Measurements from ENCODE around the gene TRIML2.
"Not testable (repeated sequence)": the region's sequence is repeated elsewhere in the genome, so short reads cannot be mapped to it uniquely, and the experiment has no call there.

DNA sequence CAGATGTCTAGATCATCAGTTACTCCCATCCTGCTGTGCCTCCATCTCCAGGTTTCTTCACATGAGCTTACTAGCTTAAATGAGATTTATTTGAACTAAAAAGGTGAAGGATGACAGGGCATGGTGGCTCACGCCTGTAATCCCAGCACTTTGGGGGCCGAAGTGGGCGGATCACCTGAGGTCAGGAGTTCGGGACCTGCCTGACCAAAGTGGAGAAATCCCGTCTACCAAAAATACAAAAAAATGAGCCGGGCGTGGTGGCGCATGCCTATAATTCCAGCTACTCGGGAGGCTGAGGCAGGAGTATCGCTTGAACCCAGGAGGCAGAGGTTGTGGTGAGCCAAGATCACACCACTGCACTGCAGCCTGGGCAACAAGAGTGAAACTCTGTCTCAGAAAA is 63.9 kb downstream of the TRIML2 start:
- TF ChIP-seq, protein P1, sequence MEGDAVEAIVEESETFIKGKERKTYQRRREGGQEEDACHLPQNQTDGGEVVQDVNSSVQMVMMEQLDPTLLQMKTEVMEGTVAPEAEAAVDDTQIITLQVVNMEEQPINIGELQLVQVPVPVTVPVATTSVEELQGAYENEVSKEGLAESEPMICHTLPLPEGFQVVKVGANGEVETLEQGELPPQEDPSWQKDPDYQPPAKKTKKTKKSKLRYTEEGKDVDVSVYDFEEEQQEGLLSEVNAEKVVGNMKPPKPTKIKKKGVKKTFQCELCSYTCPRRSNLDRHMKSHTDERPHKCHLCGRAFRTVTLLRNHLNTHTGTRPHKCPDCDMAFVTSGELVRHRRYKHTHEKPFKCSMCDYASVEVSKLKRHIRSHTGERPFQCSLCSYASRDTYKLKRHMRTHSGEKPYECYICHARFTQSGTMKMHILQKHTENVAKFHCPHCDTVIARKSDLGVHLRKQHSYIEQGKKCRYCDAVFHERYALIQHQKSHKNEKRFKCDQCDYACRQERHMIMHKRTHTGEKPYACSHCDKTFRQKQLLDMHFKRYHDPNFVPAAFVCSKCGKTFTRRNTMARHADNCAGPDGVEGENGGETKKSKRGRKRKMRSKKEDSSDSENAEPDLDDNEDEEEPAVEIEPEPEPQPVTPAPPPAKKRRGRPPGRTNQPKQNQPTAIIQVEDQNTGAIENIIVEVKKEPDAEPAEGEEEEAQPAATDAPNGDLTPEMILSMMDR (IDR thresholded peaks at IDR 0.05; ENCODE audit: low read depth, low read length, missing input control) = not testable (repeated sequence)
- TF ChIP-seq, protein P2, sequence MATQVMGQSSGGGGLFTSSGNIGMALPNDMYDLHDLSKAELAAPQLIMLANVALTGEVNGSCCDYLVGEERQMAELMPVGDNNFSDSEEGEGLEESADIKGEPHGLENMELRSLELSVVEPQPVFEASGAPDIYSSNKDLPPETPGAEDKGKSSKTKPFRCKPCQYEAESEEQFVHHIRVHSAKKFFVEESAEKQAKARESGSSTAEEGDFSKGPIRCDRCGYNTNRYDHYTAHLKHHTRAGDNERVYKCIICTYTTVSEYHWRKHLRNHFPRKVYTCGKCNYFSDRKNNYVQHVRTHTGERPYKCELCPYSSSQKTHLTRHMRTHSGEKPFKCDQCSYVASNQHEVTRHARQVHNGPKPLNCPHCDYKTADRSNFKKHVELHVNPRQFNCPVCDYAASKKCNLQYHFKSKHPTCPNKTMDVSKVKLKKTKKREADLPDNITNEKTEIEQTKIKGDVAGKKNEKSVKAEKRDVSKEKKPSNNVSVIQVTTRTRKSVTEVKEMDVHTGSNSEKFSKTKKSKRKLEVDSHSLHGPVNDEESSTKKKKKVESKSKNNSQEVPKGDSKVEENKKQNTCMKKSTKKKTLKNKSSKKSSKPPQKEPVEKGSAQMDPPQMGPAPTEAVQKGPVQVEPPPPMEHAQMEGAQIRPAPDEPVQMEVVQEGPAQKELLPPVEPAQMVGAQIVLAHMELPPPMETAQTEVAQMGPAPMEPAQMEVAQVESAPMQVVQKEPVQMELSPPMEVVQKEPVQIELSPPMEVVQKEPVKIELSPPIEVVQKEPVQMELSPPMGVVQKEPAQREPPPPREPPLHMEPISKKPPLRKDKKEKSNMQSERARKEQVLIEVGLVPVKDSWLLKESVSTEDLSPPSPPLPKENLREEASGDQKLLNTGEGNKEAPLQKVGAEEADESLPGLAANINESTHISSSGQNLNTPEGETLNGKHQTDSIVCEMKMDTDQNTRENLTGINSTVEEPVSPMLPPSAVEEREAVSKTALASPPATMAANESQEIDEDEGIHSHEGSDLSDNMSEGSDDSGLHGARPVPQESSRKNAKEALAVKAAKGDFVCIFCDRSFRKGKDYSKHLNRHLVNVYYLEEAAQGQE (IDR thresholded peaks at IDR 0.05) = not testable (repeated sequence)
- not testable (repeated sequence) for TF ChIP-seq GABPA (IDR thresholded peaks at IDR 0.05 in 1 of 2, conservative IDR thresholded peaks at IDR 0.05 in 1 of 2); TAF1 (conservative IDR thresholded peaks at IDR 0.05); FOXA1 (IDR thresholded peaks at IDR 0.05); SP1 (IDR thresholded peaks at IDR 0.05); YY1 (IDR thresholded peaks at IDR 0.05); RAD21 (IDR thresholded peaks at IDR 0.05); EGR1 (IDR thresholded peaks at IDR 0.05; ENCODE audit: low read depth in 2 of 2)
- TF ChIP-seq, protein P3, sequence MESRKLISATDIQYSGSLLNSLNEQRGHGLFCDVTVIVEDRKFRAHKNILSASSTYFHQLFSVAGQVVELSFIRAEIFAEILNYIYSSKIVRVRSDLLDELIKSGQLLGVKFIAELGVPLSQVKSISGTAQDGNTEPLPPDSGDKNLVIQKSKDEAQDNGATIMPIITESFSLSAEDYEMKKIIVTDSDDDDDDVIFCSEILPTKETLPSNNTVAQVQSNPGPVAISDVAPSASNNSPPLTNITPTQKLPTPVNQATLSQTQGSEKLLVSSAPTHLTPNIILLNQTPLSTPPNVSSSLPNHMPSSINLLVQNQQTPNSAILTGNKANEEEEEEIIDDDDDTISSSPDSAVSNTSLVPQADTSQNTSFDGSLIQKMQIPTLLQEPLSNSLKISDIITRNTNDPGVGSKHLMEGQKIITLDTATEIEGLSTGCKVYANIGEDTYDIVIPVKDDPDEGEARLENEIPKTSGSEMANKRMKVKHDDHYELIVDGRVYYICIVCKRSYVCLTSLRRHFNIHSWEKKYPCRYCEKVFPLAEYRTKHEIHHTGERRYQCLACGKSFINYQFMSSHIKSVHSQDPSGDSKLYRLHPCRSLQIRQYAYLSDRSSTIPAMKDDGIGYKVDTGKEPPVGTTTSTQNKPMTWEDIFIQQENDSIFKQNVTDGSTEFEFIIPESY (IDR thresholded peaks at IDR 0.05) = not testable (repeated sequence)
- TF ChIP-seq, protein P4, sequence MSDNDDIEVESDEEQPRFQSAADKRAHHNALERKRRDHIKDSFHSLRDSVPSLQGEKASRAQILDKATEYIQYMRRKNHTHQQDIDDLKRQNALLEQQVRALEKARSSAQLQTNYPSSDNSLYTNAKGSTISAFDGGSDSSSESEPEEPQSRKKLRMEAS (IDR thresholded peaks at IDR 0.05) = not testable (repeated sequence)
